Superior temporal gyrus (tissue), 1 donor: ENCODE measurements around the gene HOXB9.

Experiments
- DNase-seq: peaks from one replicate; pipeline ENCODE4 v3.0.0-alpha.2; 2016; ENCODE audit errors: extremely low spot score

Gene HOXB9

DNA sequence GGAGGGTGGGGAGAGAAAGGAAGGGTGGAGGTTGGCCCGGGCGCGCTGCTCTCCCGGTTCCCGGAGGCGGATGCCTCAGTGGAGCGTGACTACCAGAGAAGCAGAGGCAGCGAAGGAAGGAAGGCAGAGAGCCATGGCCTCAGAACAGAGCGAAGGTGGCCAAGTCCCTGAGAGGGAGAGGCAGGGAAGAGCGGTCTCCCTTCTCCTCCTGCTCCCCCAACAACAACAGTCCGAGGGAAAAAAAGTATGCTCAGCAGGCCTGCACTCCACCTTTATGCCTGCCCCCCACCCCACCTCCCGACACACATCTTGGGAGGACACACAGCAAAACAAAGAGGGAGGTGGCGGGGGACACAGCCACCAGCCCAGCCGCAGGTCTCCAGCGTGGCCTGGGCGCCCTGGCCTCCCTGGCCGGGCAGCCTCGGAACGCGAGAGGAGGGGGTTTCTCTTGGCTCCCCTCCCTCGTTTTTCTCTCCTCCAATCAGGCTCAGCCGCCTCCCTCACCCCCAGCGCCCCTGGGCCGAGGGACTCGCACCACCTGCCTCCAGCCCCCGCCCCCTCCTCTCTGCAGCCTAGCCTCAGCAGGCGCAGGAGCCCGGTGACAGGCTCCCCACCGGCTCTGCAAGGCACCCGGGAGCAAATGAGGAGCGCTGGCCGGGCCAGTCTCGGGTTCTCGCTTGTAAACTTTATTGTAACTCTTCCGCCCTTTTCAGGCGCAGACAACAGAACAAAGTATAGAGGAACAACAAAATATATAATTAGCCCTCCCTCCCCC lies 14.3 kb downstream of the HOXB9 start:
- DNase-seq: no peak

DNA sequence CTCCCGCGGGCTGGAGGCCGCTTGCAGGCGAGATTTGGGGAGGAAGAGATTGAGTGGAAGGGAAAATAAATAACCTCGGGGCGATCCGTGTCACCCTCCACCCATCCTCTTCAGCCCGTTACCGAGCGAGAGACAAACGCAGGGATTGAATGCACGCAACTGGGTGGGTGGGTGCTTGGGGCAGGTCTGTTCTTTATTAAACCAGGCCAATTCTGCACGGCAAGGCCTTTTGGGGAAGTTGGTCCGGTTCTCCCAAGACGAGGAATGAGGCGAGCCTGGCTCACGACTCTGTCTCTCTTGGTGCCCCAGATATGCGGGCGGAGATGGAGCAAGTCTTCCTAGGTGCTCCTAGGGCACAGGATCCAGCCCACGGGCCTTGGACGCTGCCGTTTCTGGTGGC lies 14.9 kb downstream of the HOXB9 start:
- DNase-seq: no peak

DNA sequence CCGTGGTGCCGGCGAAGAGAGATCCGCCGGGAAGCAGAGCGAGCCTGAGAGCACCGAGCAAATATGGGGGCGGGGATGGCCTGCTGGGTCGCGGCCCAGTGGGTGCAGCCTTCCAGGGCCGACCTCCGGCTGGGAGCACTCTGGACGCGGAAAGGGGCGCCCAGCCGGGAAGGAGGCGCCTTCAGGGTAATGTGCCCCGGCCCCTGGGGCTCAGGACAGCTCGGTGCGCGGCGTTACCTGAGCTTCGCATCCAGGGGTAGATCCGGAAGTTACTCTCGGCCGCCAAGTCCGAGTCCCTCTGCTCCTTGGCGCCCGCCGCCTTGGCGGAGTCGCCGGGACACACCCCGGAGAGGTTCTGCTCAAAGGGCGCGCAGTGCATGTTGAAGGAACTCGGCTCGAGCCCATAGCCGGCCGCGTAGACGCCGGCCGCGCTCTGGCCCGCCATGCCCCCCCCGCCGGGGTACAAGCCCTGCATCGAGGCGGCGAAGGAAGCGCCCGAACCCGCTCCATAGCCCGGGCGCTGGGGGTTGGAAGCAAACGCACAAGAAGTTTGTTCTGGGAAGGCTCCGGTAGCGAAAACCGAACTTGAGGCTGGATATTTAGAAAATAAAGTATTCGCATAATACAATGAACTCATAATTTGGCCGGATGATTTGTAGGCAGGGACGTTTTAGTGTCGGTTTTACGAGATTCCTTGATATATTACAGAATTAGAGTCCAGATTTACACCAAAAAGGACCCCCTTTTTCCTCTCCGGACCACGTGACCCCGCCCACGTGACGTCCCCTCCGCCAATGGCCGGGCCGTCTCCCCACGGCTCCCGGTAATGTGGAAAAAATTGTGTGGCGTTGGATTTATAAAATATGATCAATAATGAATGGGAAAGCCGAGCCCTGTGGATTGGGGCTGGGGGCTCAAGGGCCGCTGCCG lies 15.6 kb downstream of the HOXB9 start, which contains the start of gene HOXB7:
Gene HOXB7, minus strand, starts transcription at position 736 of the 930 bp plus-strand sequence. Its CDS starts 99 bp downstream, at position 637.
- no peak for DNase-seq

DNA sequence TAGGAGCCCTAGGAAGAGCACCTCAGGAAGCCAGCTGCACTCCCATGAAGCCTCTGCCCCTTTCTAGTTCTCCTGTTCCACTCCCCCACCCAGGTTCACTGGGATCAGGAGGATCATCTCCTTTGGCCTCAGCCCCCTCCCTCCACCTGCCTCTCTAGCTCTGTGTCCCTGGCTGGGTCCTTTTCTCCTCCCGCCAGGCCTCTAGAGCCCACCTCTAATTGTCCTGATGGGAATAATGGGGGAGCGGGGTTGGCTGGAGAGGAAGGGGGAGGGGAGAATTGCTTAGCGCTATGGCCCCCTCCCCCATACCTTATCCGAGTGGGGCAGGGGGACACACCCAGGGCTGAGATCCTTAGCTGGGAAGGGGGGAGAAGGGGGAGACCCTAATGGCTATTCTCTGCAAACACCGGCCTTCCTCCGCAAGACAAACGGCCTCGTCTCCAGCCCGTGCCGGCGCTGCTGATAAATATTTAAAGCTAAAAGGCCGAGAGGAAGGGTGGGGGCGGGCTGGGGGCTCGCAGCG lies 16.3 kb downstream of the HOXB9 start:
- DNase-seq: no peak

DNA sequence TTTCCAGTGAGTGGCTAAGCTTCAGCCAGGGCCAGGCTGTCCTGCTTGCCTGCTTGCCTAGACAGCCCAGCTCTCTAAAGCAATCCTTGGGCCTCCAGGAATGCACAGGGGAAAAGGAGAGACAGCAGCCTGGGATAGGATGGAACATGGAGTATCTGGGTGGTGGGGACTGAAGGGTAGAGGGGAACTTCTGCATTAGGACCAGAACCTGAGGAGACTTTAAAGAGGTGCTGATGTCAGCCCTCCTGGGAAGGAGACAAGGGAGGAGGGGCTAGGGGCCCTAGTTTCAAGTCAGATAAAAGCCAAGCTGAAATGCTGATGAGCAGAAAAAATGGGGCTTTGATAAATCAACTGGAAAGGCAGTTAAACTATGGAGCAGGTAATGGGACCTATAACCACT lies 17.1 kb downstream of the HOXB9 start:
- no peak for DNase-seq

DNA sequence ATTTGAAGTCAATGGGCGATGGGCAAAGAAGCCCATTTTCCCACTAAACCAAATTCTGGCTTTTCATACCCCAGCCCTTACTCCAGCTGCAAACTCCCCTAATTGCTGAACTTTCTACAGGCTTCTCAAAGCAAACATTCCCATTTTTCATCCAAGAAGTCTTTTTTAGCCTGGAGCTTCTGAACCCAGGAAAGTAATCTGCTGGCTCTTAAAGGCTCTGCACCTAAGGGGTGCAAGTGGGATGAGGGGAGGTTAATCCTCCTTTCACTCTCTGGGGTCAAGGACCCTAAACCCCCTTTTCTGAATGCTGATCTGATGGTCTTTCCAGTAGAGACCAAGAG lies 17.7 kb downstream of the HOXB9 start:
- DNase-seq: no peak

DNA sequence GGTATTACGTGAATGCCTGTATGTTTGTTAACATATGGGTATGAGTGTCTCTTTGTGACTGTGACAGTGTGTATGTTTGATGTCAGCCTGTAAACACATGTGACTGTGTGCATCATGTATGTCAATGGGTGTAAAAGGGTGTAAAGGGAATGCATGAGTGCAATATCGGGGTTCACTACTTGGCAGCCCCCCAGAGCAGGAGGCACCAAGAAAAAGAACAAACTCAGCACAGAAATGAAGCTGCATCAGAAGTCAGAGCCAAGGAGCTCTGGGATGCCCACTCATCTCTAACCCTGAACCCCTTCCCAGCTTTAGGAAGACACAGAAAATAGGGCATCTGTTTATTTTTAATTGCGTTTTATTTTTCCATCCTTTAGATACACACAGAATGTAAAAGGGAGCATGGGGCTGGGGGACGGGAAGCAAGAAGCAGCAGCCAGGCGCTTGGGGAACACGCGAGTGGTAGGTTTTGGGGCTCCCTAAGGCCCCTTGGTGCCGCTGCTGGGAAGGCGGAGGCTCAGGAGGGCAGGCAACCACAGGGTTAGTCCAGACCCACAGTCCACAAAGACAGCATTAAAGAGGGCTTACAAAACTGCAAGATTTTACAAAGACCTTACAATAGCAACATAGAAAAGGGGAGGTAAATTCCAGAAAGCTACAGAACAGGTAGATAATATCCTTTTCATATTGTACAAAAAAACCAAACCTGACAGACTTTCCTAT lies 19.1 kb downstream of the HOXB9 start:
- no peak for DNase-seq

DNA sequence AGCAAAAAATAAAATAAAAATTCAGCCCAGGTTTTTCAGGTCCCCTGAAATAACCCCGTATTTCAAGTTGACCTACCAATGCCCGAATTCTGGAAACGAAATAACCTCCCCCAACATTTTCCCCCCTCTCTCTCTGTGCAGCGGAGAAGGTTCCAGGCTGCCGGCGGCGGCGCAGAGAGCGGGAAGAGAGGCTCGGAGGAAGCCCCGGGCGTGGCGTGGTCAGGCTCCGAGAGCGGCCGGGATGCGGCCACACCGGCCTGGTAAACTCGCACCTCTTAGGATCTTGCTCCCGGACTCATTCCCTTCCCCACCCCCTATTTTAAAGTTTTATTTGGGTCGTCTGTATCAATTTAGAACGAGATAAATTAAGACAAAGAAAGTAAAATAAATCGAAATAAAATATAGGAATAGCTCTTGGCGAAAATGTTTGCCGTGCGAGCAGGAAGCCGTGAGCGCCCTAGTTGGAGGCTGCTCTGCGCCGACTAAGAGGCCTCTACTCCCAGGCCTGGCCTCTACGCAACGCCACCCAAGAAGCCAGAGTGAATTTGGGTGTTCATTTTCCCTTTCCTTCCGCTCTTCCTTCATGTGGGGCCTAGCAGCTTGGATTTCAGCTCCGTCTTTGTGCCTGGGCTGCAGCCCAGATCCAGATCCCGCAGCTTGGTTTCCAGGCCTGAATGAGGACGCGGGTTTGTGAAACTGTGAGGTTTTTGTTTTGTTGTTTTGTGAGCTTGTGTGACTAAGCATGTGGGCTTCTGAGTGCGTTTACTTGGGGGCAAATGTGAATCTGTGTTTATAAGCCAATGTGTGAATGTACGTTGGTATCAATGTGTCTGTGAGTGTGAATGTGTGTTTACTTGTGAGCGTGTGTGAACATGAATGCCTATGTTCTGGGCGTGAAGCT lies 19.9 kb downstream of the HOXB9 start:
- no peak for DNase-seq

DNA sequence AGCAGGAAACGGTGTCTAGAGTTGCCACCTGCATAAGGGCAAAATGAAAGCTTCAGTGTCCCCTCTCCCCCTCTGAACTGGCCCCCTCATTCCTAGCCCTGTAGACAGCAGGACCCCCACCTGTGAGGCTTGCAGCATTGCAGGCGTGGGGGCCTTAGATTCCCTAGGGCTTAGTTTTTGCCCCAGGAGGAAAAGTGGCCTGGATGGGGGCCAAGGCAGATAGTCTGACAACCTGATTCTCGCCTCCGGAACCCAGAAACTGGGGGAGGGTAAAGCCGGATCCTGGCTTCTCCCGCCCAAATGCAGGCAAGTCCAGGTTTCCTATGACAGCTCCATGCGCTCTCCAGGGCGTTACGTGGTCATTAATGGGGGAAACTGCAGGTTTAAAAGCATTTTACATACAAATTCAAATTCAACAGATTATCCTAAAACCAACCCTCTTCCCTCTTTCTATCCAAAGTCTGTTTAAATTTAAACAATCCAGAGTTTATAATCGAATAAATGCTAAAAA lies 20.7 kb downstream of the HOXB9 start:
- DNase-seq: no peak

DNA sequence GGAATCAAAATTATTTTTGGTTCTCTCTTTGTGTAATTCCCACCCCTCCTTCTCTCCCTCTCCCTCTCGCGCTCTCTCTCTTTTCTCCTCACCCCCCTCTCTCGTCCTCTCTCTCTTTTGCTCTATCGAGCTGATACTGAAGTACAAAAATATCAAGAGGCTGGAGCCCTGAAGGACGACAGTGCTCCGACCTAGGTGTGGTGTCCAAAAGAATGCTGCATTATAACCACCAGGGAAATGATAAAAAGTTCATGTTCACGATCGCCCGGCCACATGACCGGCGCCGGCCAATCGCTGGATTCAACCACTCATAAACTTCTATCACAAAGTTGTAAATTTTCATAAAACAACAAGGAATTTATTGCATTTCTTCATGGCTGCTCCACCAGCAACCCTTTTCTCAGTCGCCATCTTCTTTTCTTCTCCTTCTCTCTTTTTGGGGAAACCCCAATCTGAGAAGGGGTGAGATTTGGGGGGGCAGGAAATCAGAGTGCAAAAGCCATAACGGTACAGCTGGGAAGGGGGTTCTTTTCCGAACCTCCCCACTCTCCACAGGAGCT lies 21.3 kb downstream of the HOXB9 start, which contains the start of gene HOXB6:
Gene HOXB6, minus strand, starts transcription at position 217 of the 560 bp plus-strand sequence. CDS start 6,836 bp downstream, outside the sequence.
- no peak for DNase-seq

DNA sequence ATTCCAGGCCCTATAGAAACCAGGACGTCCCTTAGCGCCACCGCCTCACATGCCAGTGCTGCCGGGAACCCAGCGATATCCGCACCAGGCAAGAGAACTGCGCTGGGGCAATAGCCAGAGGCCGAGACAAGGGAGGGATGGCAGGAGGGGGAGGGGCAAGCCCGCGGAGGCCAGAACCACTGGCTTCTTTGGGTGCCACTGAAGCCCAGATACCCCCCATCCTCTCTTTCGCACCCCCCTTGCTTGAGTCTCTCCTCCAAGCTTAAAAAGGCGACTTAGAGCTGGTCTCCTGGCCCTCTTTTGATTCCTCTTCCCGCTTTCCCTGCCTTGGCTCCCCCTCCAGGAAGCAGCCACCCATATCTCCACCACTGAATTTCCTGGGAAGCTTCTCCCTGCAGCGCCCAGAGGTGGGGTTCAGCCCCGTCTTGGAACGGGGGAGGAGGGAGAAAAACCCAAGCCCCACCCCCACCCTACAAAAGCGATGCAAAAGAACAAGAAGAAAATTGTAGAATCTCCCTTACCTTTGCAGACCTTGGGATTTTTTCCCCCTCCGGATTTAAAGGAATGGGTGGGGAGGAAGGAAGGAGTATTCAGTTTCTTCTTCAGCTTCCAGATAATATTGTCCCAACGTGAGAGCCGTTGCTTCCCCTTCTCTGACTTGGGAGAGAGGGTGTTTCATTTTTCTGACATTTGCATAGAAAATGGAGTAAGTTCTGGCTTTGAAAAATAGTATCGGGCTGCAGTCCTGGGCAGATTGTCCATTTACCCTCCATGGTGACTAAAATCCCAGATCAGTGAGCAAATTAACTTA lies 22.0 kb downstream of the HOXB9 start:
- no peak for DNase-seq

DNA sequence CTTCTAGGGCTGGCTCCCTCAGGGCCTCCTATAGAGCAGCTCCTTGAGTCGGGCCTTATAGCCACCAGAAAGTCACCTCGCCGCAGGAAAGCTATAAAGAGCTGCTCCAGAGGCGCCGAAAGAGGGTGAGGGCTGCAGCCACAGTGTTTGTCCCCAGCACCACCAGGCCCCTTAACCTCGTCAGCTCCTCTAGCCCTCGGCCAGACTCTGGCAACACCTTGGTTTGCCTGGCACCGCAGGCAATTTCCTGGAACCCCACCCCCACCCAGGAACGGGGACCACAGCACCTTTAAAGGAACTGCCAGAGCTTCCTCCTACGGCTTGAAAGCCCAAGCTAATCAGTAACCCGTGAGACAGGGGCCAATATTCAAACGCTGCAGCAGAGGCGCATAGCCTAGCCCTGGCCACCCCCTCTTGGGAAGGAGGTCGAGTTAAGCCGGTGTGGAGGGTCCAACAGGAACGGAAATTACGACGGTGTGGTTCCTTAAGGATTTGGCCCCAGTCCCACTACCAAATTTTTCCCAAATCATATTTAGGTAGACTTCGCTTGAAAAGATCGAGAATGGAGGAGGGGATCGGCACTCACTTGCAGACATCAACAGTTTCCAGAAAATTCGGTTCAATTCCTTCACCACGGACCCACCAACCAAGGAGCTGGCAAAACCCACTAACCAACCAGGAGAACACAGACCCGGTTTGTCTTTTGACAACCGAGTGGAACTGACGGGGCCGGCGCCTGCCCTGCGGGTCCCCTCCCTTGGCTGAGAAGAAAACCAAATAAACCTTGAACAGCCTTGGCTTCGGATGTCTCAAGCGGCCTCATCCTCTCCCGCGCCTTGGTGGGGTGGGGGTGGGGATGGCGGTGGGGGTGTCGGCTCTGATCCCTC lies 24.4 kb downstream of the HOXB9 start:
- DNase-seq: no peak

DNA sequence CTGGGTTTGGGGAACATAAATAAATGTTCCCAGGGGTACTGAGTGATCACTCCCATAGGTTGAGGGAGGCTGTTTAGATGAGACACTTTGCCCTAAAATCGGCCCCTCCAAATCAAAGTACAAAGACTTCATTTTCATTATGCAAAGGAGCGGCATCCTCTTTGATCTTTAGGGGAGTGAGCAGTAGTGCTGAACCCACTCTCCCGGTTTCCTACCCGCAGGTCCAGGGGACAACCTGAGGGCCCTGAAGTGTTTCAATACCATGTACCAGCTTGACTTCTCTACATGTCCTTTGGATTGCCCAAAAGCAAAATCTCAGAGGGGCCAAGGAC lies 25.0 kb downstream of the HOXB9 start:
- DNase-seq: no peak

DNA sequence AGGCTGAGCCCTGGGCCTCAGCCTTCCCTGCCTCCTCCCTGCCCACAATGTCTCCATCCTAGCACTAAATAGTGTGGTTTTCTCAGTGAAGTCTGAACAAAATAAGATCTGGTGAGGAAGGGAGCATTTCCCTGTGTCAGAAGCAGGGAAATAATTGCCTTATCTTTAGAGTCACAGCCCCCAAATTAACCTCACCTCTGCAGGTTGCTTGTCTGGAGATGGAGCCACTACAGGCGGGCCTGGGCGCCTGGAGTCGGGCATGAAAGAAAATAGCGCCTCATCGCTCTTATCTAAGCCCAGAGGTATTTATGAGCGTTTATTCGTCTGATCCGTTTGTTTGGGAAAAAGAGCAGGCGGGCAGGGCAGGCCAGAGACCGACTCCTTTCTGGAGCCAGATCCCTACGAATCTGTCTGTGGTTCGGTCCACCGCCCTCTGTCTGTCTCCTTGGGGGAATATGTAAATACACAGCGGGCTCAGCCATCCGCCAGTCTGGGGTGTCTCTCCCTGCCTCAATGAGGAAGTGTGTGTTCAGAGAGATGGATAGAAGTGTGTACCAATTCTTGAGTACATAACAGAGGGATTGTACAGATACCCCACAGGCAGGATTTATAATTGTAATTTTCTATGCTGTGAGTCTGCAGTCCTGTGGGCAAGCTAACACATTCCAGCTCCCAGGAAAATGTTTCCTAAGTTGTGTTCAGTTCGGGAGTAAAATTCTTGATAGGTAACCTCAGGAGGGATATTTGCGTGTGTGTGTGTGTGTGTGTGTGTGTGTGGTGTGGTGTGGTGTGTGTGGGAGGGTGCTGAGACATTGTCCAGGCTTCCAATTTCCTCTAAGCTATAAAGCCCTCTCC lies 25.7 kb downstream of the HOXB9 start:
- no peak for DNase-seq

DNA sequence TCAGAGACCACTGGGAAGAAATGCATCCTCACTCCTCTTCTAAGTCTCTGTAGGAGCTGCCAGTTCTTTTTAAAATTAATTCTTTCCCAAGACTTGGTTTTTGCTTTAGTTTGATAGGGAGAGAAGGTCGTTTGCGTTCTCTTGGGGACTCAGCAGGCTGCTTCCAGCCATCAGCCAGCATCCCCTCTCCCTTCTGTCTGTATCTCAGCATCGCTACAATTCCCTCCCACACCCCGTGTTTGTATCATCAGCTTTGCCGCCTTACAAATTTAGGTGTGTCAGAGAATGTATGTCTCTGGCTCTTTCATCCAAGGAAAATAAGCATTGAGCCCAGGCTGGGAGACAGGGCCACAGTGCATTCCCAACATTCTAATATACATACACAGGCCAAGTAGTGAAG lies 26.8 kb downstream of the HOXB9 start:
- no peak for DNase-seq

DNA sequence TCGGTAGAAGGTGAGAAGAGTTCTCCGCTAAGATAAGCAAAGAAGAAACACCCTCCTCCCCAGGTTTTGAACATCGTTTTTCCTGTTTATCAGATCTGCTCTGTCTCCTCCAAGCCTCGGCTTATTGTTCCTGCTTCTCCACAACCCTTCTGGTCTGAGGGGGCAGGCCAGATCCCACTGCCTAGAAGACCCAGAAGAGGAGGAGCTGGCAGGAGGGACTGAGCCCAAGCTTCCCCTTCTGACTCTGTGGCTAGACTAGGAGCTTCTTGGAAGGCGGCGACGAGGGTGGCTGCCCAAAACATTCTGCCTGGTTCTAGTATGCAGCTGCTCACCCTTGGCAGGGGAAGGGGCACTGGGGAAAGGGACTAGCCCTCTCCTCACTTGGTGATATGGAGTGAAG lies 27.4 kb downstream of the HOXB9 start:
- DNase-seq: no peak

DNA sequence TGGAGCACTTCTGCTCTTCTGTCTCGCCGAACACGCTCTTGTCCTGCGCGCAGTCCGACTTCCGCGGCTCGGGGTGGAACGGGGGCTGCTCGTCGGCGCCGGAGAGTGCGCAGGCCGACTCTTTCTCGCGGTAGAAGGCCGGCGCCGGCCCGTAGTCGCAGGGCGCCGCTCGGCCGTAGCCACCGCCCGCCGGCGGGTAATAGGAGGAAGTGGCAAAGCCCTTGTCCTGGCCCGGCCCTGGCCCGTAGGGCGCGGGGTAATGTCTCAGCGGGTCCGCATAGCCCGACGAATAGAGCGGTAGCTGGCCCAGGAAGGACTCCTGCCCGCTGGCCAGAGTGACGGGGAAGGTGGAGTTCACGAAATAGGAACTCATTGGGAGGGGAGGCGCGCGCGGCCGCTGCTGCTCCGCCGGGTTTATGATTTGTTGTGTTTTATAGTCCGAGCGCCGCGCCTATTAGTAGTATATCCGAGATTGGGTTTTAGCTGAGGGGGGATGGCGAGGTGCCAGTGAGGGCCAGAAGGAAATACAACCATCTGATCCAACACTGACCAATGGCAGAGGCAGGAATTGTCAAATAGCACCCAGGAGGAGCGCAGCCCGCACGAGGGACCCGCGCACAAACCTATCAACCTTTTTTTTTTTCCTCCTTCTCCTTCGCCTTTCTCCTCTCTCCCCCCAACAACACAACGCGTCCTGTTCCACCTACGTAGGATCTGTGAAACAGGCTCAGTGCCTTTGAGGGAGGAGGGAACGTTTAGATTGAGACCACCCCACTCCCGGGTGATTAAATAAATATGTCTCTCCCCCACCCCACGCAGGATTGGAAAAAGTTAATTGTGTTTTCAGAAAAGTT lies 28.2 kb downstream of the HOXB9 start:
- DNase-seq: no peak
